Stimulated activated CD4-positive, alpha-beta T cell treated with anti-CD3 and anti-CD28 coated beads, Interleukin-12 subunit alpha, Interleukin-12 subunit beta, amount 100 ng/mL, for 24 hours (primary cell): Measurements from ENCODE around the gene PRKAR1B.

Experiments used
- DNase-seq, 2 experiments: peaks; one replicate each; pipeline ENCODE4 v3.0.0-alpha.2; 2020; ENCODE audit warnings: low read depth in 2 of 2

Gene PRKAR1B

GRCh38 chr7:739983-740942, 13.2 kb upstream of the PRKAR1B start:
- DNase-seq: no peak

GRCh38 chr7:739455-739982, 12.4 kb upstream of the PRKAR1B start:
- DNase-seq: no peak

- DNase-seq: no peak
Observed at GRCh38 chr7:738723-739454, 11.8 kb upstream of the PRKAR1B start.

- no peak for DNase-seq
Observed at GRCh38 chr7:738241-738640, 11.2 kb upstream of the PRKAR1B start.

GRCh38 chr7:734808-735207, 7.7 kb upstream of the PRKAR1B start:
- no peak for DNase-seq

- no peak for DNase-seq
Observed at GRCh38 chr7:734214-734613, 7.1 kb upstream of the PRKAR1B start.

- no peak for DNase-seq
Observed at GRCh38 chr7:732556-732955, 5.5 kb upstream of the PRKAR1B start.

GRCh38 chr7:732094-732541, 5.0 kb upstream of the PRKAR1B start:
- no peak for DNase-seq

- DNase-seq: no peak
Observed at GRCh38 chr7:731440-732085, 4.5 kb upstream of the PRKAR1B start.

GRCh38 chr7:730501-731439, 3.7 kb upstream of the PRKAR1B start:
- no peak for DNase-seq

GRCh38 chr7:729140-730000, 2.3 kb upstream of the PRKAR1B start:
- DNase-seq: no peak

GRCh38 chr7:728602-729001, 1.5 kb upstream of the PRKAR1B start:
- DNase-seq: no peak

GRCh38 chr7:727806-728460, 852 bp upstream of the PRKAR1B start:
- DNase-seq: no peak

- DNase-seq: no peak
Observed at GRCh38 chr7:726854-727103, 302 bp downstream of the PRKAR1B start.

- peak; percentile 69 to 86 for DNase-seq
Observed at GRCh38 chr7:726084-726853, 812 bp downstream of the PRKAR1B start, which contains the start of gene DNAAF5. DNAAF5 (plus strand) TSS chr7:726699; CDS start chr7:726721, 22 bp downstream.

- DNase-seq: no peak
Observed at GRCh38 chr7:725223-726005, 1.7 kb downstream of the PRKAR1B start.

GRCh38 chr7:724298-724697, 2.8 kb downstream of the PRKAR1B start:
- no peak for DNase-seq

GRCh38 chr7:723541-723940, 3.5 kb downstream of the PRKAR1B start:
- no peak for DNase-seq
